H9 (cell line): Measurements from ENCODE around the gene S100A8. TPM values are rescaled to one million over a fixed set of nuclear protein-coding genes. Genes with fewer than 3 reads are reported as not detected.

Source experiments
- DNase-seq: peaks from one replicate; pipeline ENCODE4 v3.0.0-alpha.2; 2017
- H2AFZ ChIP-seq: one replicate; pipeline ENCODE4 v1.6.1; 2013; ENCODE audit warnings: mild to moderate bottlenecking, low read length, control low read depth, moderate library complexity
- H2AK5ac ChIP-seq: 2 replicates; pipeline ENCODE4 v1.6.1; 2013; ENCODE audit warnings: low read length, control low read depth, mixed read lengths; ENCODE audit not compliant: insufficient read length
- H2BK120ac ChIP-seq: one replicate; pipeline ENCODE4 v1.6.1; 2013; ENCODE audit warnings: low read depth, mild to moderate bottlenecking, low read length, control low read depth, inconsistent platforms; ENCODE audit not compliant: poor library complexity, severe bottlenecking
- H2BK12ac ChIP-seq: 2 replicates; pipeline ENCODE4 v1.6.1; 2013; ENCODE audit warnings: low read length, control low read depth, mixed read lengths, low read depth; ENCODE audit not compliant: insufficient read length
- H2BK15ac ChIP-seq: 2 replicates; pipeline ENCODE4 v1.6.1; 2013; ENCODE audit warnings: low read depth, low read length, control low read depth
- H2BK20ac ChIP-seq: one replicate; pipeline ENCODE4 v1.6.1; 2013; ENCODE audit warnings: low read depth, mild to moderate bottlenecking, low read length, control low read depth, inconsistent platforms; ENCODE audit not compliant: poor library complexity, severe bottlenecking
- H2BK5ac ChIP-seq: 2 replicates; pipeline ENCODE4 v1.6.1; 2013; ENCODE audit warnings: low read length, control low read depth, mixed read lengths; ENCODE audit not compliant: insufficient read length
- H3K14ac ChIP-seq: 2 replicates; pipeline ENCODE4 v1.6.1; 2013; ENCODE audit warnings: low read length, control low read depth; ENCODE audit not compliant: insufficient read depth
- H3K18ac ChIP-seq: 2 replicates; pipeline ENCODE4 v1.6.1; 2013; ENCODE audit warnings: low read depth, mild to moderate bottlenecking, mixed read lengths, low read length, control low read depth; ENCODE audit not compliant: insufficient read length
- H3K23ac ChIP-seq: 2 replicates; pipeline ENCODE4 v1.6.1; 2013; ENCODE audit warnings: low read length, control low read depth, mixed read lengths, low read depth; ENCODE audit not compliant: insufficient read length
- H3K23me2 ChIP-seq: 2 replicates; pipeline ENCODE4 v1.6.1; 2013; ENCODE audit warnings: low read depth, mild to moderate bottlenecking, mixed read lengths, low read length, control low read depth; ENCODE audit not compliant: insufficient read length, poor library complexity, severe bottlenecking
- H3K27ac ChIP-seq: 2 replicates; pipeline ENCODE4 v1.5.1; 2013; ENCODE audit warnings: low read length, control low read depth, mixed read lengths, low read depth; ENCODE audit not compliant: insufficient read length
- H3K27me3 ChIP-seq: 2 replicates; pipeline ENCODE4 v1.6.1; 2013; ENCODE audit warnings: low read length, control low read depth, inconsistent platforms; ENCODE audit not compliant: insufficient read depth
- H3K4ac ChIP-seq: 2 replicates; pipeline ENCODE4 v1.6.1; 2013; ENCODE audit warnings: low read depth, mild to moderate bottlenecking, control low read depth, inconsistent platforms, low read length, moderate library complexity
- H3K4me1 ChIP-seq: 2 replicates; pipeline ENCODE4 v1.6.1; 2013; ENCODE audit warnings: low read length, control low read depth, inconsistent platforms; ENCODE audit not compliant: insufficient read depth
- H3K4me2 ChIP-seq: 2 replicates; pipeline ENCODE4 v1.6.1; 2013; ENCODE audit warnings: low read length, control low read depth, mixed read lengths; ENCODE audit not compliant: insufficient read length, insufficient read depth
- H3K56ac ChIP-seq: 2 replicates; pipeline ENCODE4 v1.6.1; 2013; ENCODE audit warnings: low read depth, mild to moderate bottlenecking, mixed read lengths, low read length, control low read depth; ENCODE audit not compliant: insufficient read length
- H3K79me1 ChIP-seq: 2 replicates; pipeline ENCODE4 v1.6.1; 2013; ENCODE audit warnings: low read depth, mild to moderate bottlenecking, moderate library complexity, low read length, control low read depth, inconsistent platforms; ENCODE audit not compliant: insufficient read depth, poor library complexity, severe bottlenecking
- H3K79me2 ChIP-seq: 2 replicates; pipeline ENCODE4 v1.6.1; 2013; ENCODE audit warnings: low read length, control low read depth, inconsistent platforms; ENCODE audit not compliant: insufficient read depth
- H3K9ac ChIP-seq: 2 replicates; pipeline ENCODE4 v1.6.1; 2013; ENCODE audit warnings: low read length, control low read depth, mixed read lengths; ENCODE audit not compliant: insufficient read length; ENCODE audit errors: extremely low read depth
- H3K9me3 ChIP-seq: one replicate; pipeline ENCODE4 v1.6.1; 2013; ENCODE audit warnings: low read depth, low read length, inconsistent platforms; ENCODE audit not compliant: control insufficient read depth
- H3T11ph ChIP-seq: one replicate; pipeline ENCODE4 v1.6.1; 2013; ENCODE audit warnings: mild to moderate bottlenecking, low read length, control low read depth, inconsistent platforms
- H4K20me1 ChIP-seq: one replicate; pipeline ENCODE4 v1.6.1; 2013; ENCODE audit not compliant: control insufficient read depth, insufficient read length, insufficient read depth
- H4K5ac ChIP-seq: 2 replicates; pipeline ENCODE4 v1.6.1; 2013; ENCODE audit warnings: low read depth, mild to moderate bottlenecking, mixed read lengths, low read length, control low read depth; ENCODE audit not compliant: insufficient read length
- H4K8ac ChIP-seq: replicated peaks from 2 replicates; pipeline ENCODE4 v1.6.1; 2013; ENCODE audit warnings: low read length, control low read depth, mixed read lengths, low read depth; ENCODE audit not compliant: insufficient read length
- H4K91ac ChIP-seq: 2 replicates; pipeline ENCODE4 v1.6.1; 2013; ENCODE audit warnings: low read depth, mild to moderate bottlenecking, moderate library complexity, mixed read lengths, low read length, control low read depth; ENCODE audit not compliant: insufficient read length
- H3K27ac Mint-ChIP-seq, 3 experiments: 2 replicates in 2 of 3; 3 replicates in 1 of 3; pipeline ENCODE4 v1.8.0; 2020 to 2021; ENCODE audit warnings: mixed read lengths in 3 of 3, mild to moderate bottlenecking in 1 of 3, moderate library complexity in 1 of 3
- H3K27me3 Mint-ChIP-seq: 2 replicates; pipeline ENCODE4 v1.8.0; 2021; ENCODE audit warnings: low read depth, mild to moderate bottlenecking, moderate library complexity, mixed read lengths
- H3K36me3 Mint-ChIP-seq, 3 experiments: 2 replicates in 2 of 3; 3 replicates in 1 of 3; pipeline ENCODE4 v1.8.0; 2020 to 2021; ENCODE audit warnings: low read depth in 3 of 3, mixed read lengths in 3 of 3; ENCODE audit not compliant: insufficient read depth in 1 of 3
- H3K4me1 Mint-ChIP-seq, 2 experiments: 2 replicates each; pipeline ENCODE4 v1.8.0; 2020; ENCODE audit warnings: mixed read lengths in 2 of 2
- H3K4me3 Mint-ChIP-seq, 2 experiments: 2 replicates in 1 of 2; 3 replicates in 1 of 2; pipeline ENCODE4 v1.8.0; 2020 to 2021; ENCODE audit warnings: mild to moderate bottlenecking in 2 of 2, mixed read lengths in 2 of 2, moderate library complexity in 1 of 2
- H3K9me3 Mint-ChIP-seq, 2 experiments: 2 replicates in 1 of 2; 3 replicates in 1 of 2; pipeline ENCODE4 v1.8.0; 2020; ENCODE audit warnings: mild to moderate bottlenecking in 2 of 2, mixed read lengths in 2 of 2, moderate library complexity in 1 of 2
- CTCF ChIP-seq: fragments of 200-600 bp; sonication (generic); conservative IDR thresholded peaks from 3 replicates; pipeline ENCODE4 v1.8.0; 2021; ENCODE audit warnings: antibody characterized with exemption, mild to moderate bottlenecking
- WGBS: extraction: QIAGEN DNeasy Blood & Tissue Kit; methylation state at CpG from one replicate; pipeline ENCODE4 v1.1.7; 2013; ENCODE audit warnings: missing lambda C conversion rate, low lambda C conversion rate, mixed read lengths; ENCODE audit not compliant: insufficient read length; ENCODE audit errors: extremely low coverage; 5-methylcytosine and 5-hydroxymethylcytosine counted together
- total RNA-seq: library from RNA; stranded (reverse); gene quantifications from 2 replicates; pipeline ENCODE4 v1.2.1, GENCODE V29; 2021

Gene S100A8
- total RNA-seq, 1 experiment from 2014 or later, result not detected

- no peaks in the 10 kb centered on the region for H3K4me1 ChIP-seq
- no peak overlapping the region for H2AK5ac ChIP-seq
- H3T11ph ChIP-seq, result no peak overlapping the region
- H4K20me1 ChIP-seq, result no peaks in the 10 kb centered on the region
- no peak overlapping the region for H3K4me2 ChIP-seq
- no peak overlapping the region for H3K27ac ChIP-seq
- H2BK12ac ChIP-seq, result no peak overlapping the region
- no peak overlapping the region for H4K5ac ChIP-seq
- peaks cover 0 to 2% of the 10 kb centered on the region in 2 experiments; a peak in 1 of 4 replicates for H3K4me1 Mint-ChIP-seq
- H3K27me3 Mint-ChIP-seq, result peaks cover 9% of the 10 kb centered on the region
- H3K36me3 Mint-ChIP-seq, result no peaks in the 10 kb centered on the region
- no peaks in the 10 kb centered on the region for H3K79me1 ChIP-seq
- no peak overlapping the region for H3K18ac ChIP-seq
- H3K9ac ChIP-seq, result no peak overlapping the region
- H3K27ac Mint-ChIP-seq, result no peak overlapping the region
- no peak overlapping the region for H3K4ac ChIP-seq
- DNase-seq, result no peak
- no peak overlapping the region for H2AFZ ChIP-seq
- no peak overlapping the region for H2BK5ac ChIP-seq
- H3K23ac ChIP-seq, result no peak overlapping the region
- H3K9me3 Mint-ChIP-seq, result no peaks in the 10 kb centered on the region
- no peak overlapping the region for H4K91ac ChIP-seq
- H4K8ac ChIP-seq, result no peak overlapping the region
- no peak overlapping the region for H2BK15ac ChIP-seq
- H2BK120ac ChIP-seq, result no peak overlapping the region
- H3K4me3 Mint-ChIP-seq, result no peak overlapping the region
- H3K27me3 ChIP-seq, result no peaks in the 10 kb centered on the region
- H2BK20ac ChIP-seq, result no peak overlapping the region
- no peak overlapping the region for H3K14ac ChIP-seq
- WGBS, result no CpG with 5 or more reads among the region's 1 CpG
- no peak overlapping the region for H3K56ac ChIP-seq
- H3K9me3 ChIP-seq, result no peaks in the 10 kb centered on the region
- H3K23me2 ChIP-seq, result no peaks in the 10 kb centered on the region
- TF ChIP-seq CTCF, result no peak
- no peaks in the 10 kb centered on the region for H3K79me2 ChIP-seq
Measured at GRCh38 chr1:153389401-153389800, 1.5 kb downstream of the S100A8 start.
